Upper lobe of left lung (tissue), 6 donors: Measurements from ENCODE around the gene DNAH8. TPM values are rescaled to one million over a fixed set of nuclear protein-coding genes. Genes with fewer than 3 reads are reported as not detected.
A peak's percentile ranks its signal among the peaks of the same experiment; 100 is the strongest.

ENCODE experiments used
- ATAC-seq, 2 donors: fragments of 200-7000 bp; cut with Tn5 transposase; one replicate each; pipeline ENCODE4 v1.9.1; 2022; ENCODE audit warnings: mild to moderate bottlenecking in 2 of 2, moderate library complexity in 2 of 2; ENCODE audit not compliant: low FRiP score in 2 of 2
- DNase-seq, 2 donors: peaks; one replicate each; pipeline ENCODE4 v3.0.0-alpha.2; 2019 to 2020
- H3K27ac ChIP-seq, 4 donors: fragments of 200-600 bp; sonication (generic); one replicate each; pipeline ENCODE4 v1.5.1; 2016 to 2019
- H3K27me3 ChIP-seq, 4 donors: fragments of 200-600 bp; sonication (generic); one replicate each; pipeline ENCODE4 v1.5.1; 2017 to 2019
- H3K36me3 ChIP-seq, 4 donors: fragments of 200-600 bp; sonication (generic); one replicate each; pipeline ENCODE4 v1.5.1; 2016 to 2019
- H3K4me1 ChIP-seq, 4 donors: fragments of 200-600 bp; sonication (generic); one replicate each; pipeline ENCODE4 v1.5.1; 2018 to 2019
- H3K4me3 ChIP-seq, 4 donors: fragments of 200-600 bp; sonication (generic); one replicate each; pipeline ENCODE4 v1.5.1; 2017 to 2019; ENCODE audit warnings: mild to moderate bottlenecking in 2 of 4, moderate library complexity in 1 of 4
- H3K9me3 ChIP-seq, 4 donors: fragments of 200-600 bp; sonication (generic); one replicate each; pipeline ENCODE4 v1.5.1; 2018 to 2019
- CTCF ChIP-seq, 6 experiments: fragments of 450-650 bp in 4 of 6; fragments of 200-600 bp in 2 of 6; sonication (generic) in 2 of 6; IDR thresholded peaks; one replicate each; pipeline ENCODE4 v1.5.1; 2016 to 2019; ENCODE audit warnings: antibody characterized with exemption in 6 of 6
- EP300 ChIP-seq, 4 donors: sonication (generic); formaldehyde crosslinking; IDR thresholded peaks; one replicate each; pipeline ENCODE4 v1.5.1; 2017; ENCODE audit warnings: antibody characterized with exemption in 4 of 4, control low read depth in 2 of 4
- POLR2A ChIP-seq, 4 donors: fragments of 450-650 bp; IDR thresholded peaks; one replicate each; pipeline ENCODE4 v1.5.1; 2016 to 2017; ENCODE audit warnings: antibody characterized with exemption in 4 of 4, mild to moderate bottlenecking in 2 of 4
- POLR2AphosphoS5 ChIP-seq, 2 donors: sonication (generic); formaldehyde crosslinking; IDR thresholded peaks; one replicate each; pipeline ENCODE4 v1.5.1; 2017; ENCODE audit warnings: antibody characterized with exemption in 2 of 2
- WGBS, 2 donors: methylation state at CpG; one replicate each; pipeline ENCODE4 v1.1.5; 2017 to 2018; 5-methylcytosine and 5-hydroxymethylcytosine counted together
- total RNA-seq, 6 donors: library from RNA; depleted of rRNA in 4 of 6; stranded (reverse); fragments of >200 nt in 4 of 6; gene quantifications; one replicate each; pipeline versions ENCODE4 v1.1.0 to v1.2.1, GENCODE V29; 2016 to 2021
- donor health status: DM: no; HTN: no; CAD: no; lungs with moderate emphysema.
- donor health status: DM: no; HTN: yes; CAD: no; lungs with severe emphysema.

DNAH8 gene
- total RNA-seq, 6 donors from 2014 or later, result under 0.01 to 0.24 (median 0.15) TPM; not detected in 2

- ATAC-seq (no peak), DNase-seq (no peak)
- Histone ChIP-seq H3K9me3 (no peaks in the 10 kb centered on the region), H3K36me3 (no peaks in the 10 kb centered on the region), H3K4me3 (no peak overlapping the region), H3K27ac (no peak overlapping the region), H3K27me3 (no peaks in the 10 kb centered on the region), H3K4me1 (no peaks in the 10 kb centered on the region)
- no peak for TF ChIP-seq POLR2AphosphoS5 (IDR thresholded peaks at IDR 0.05)
- TF ChIP-seq EP300 (IDR thresholded peaks at IDR 0.05), result no peak
- no peak for TF ChIP-seq POLR2A (IDR thresholded peaks at IDR 0.05)
- TF ChIP-seq CTCF (IDR thresholded peaks at IDR 0.05), result no peak
Measured at GRCh38 chr6:38968702-38969149, 253.6 kb downstream of the DNAH8 start.

GRCh38 chr6:38973178-38974057 lies 258.3 kb downstream of the DNAH8 start:
- Histone ChIP-seq H3K36me3 (no peaks in the 10 kb centered on the region), H3K4me3 (no peak overlapping the region), H3K27me3 (no peaks in the 10 kb centered on the region), H3K9me3 (no peaks in the 10 kb centered on the region), H3K4me1 (no peaks in the 10 kb centered on the region), H3K27ac (no peak overlapping the region)
- TF ChIP-seq CTCF (IDR thresholded peaks at IDR 0.05) (peak; percentile 22 to 76 (median 50)), POLR2AphosphoS5 (IDR thresholded peaks at IDR 0.05) (no peak)
- DNase-seq (no peak), ATAC-seq (peak; percentile 63 to 75)
- WGBS, 2 donors, result 69 to 73% methylated on average over 8 of the region's 8 CpGs

- ATAC-seq, result peak in 1 of 2 donors; percentile 19
- DNase-seq, result no peak
- Histone ChIP-seq H3K27ac (no peak overlapping the region), H3K27me3 (no peaks in the 10 kb centered on the region), H3K36me3 (no peaks in the 10 kb centered on the region), H3K4me1 (no peaks in the 10 kb centered on the region), H3K9me3 (no peaks in the 10 kb centered on the region), H3K4me3 (no peak overlapping the region)
- 57 to 75% methylated on average over 7 of the region's 7 CpGs for WGBS, 2 donors
- TF ChIP-seq CTCF (IDR thresholded peaks at IDR 0.05) (no peak), POLR2AphosphoS5 (IDR thresholded peaks at IDR 0.05) (no peak), EP300 (IDR thresholded peaks at IDR 0.05) (no peak), POLR2A (IDR thresholded peaks at IDR 0.05) (no peak)
Measured at GRCh38 chr6:38974389-38975151, 259.5 kb downstream of the DNAH8 start.

GRCh38 chr6:38975621-38976049 lies 260.5 kb downstream of the DNAH8 start:
- H3K4me3 ChIP-seq, result no peak overlapping the region
- 68 to 74% methylated on average over 2 of the region's 2 CpGs for WGBS, 2 donors
- no peaks in the 10 kb centered on the region for H3K4me1 ChIP-seq
- no peaks in the 10 kb centered on the region for H3K36me3 ChIP-seq
- ATAC-seq, result no peak
- no peaks in the 10 kb centered on the region for H3K9me3 ChIP-seq
- H3K27ac ChIP-seq, result no peak overlapping the region
- H3K27me3 ChIP-seq, result no peaks in the 10 kb centered on the region
- TF ChIP-seq CTCF (IDR thresholded peaks at IDR 0.05) (no peak), POLR2A (IDR thresholded peaks at IDR 0.05) (no peak), POLR2AphosphoS5 (IDR thresholded peaks at IDR 0.05) (no peak), EP300 (IDR thresholded peaks at IDR 0.05) (no peak)
- no peak for DNase-seq
